Left lung (tissue), 10 donors: ENCODE measurements around the gene TOX2. TPM values are rescaled to one million over a fixed set of nuclear protein-coding genes. Genes with fewer than 3 reads are reported as not detected.

ENCODE experiments used
- ATAC-seq: fragments of 200-7000 bp; cut with Tn5 transposase; one replicate; pipeline ENCODE4 v1.9.1; 2020; ENCODE audit warnings: moderate library complexity
- DNase-seq, 4 donors: peaks; one replicate each; pipeline ENCODE4 v3.0.0-alpha.2; 2013 to 2020
- H3K27ac ChIP-seq, 2 donors: fragments of 200-600 bp; sonication (generic) in 1 of 2; one replicate each; pipeline versions ENCODE4 v1.5.0 to v1.8.0; 2020 to 2021
- H3K27me3 ChIP-seq, 2 donors: fragments of 200-600 bp; sonication (generic) in 1 of 2; one replicate each; pipeline versions ENCODE4 v1.5.0 to v1.8.0; 2020 to 2021
- H3K36me3 ChIP-seq, 2 donors: fragments of 200-600 bp; sonication (generic) in 1 of 2; one replicate each; pipeline versions ENCODE4 v1.5.0 to v1.8.0; 2020 to 2021
- H3K4me1 ChIP-seq, 2 donors: fragments of 200-600 bp; one replicate each; pipeline ENCODE4 v1.8.0; 2021
- H3K4me3 ChIP-seq, 2 donors: fragments of 200-600 bp; sonication (generic) in 1 of 2; one replicate each; pipeline versions ENCODE4 v1.5.0 to v1.8.0; 2020 to 2021; ENCODE audit warnings: mild to moderate bottlenecking in 1 of 2
- H3K9me3 ChIP-seq, 2 donors: fragments of 200-600 bp; sonication (generic) in 1 of 2; one replicate each; pipeline versions ENCODE4 v1.5.0 to v1.8.0; 2020 to 2021
- intact Hi-C, 2 donors: fragments of 100-400 bp; cut with DNase I; formaldehyde crosslinking; loops; one replicate each; pipeline versions ENCODE4 v1.11.2 to v1.14.2; 2022
- polyA plus RNA-seq, 6 donors: library from polyadenylated mRNA; unstranded; fragments of 120-200 nt; gene quantifications; one replicate each; pipeline ENCODE4 v1.2.1, GENCODE V29; 2013; ENCODE audit not compliant: insufficient read length in 6 of 6
- total RNA-seq, 2 donors: library from RNA; stranded (reverse); fragmentation: NEBNext Ultra II Directional; extraction: Animal tissue kit (Norgen Biotek cat#: 25700); gene quantifications; one replicate each; pipeline ENCODE4 v1.2.1, GENCODE V29; 2021
- TF ChIP-seq, protein P1 (sequence below), 2 donors: fragments of 200-600 bp; sonication (generic) in 1 of 2; IDR thresholded peaks; one replicate each; pipeline versions ENCODE4 v1.5.0 to v1.8.0; 2021; ENCODE audit warnings: antibody characterized with exemption in 2 of 2
- donor health status: DM: no; HTN: yes; CAD: no.
- donor health status: DM: no; HTN: no; CAD: no.

Gene TOX2
- total and polyA plus RNA-seq, 8 donors = 14.5 to 61.1 (median 41.3) TPM

DNA sequence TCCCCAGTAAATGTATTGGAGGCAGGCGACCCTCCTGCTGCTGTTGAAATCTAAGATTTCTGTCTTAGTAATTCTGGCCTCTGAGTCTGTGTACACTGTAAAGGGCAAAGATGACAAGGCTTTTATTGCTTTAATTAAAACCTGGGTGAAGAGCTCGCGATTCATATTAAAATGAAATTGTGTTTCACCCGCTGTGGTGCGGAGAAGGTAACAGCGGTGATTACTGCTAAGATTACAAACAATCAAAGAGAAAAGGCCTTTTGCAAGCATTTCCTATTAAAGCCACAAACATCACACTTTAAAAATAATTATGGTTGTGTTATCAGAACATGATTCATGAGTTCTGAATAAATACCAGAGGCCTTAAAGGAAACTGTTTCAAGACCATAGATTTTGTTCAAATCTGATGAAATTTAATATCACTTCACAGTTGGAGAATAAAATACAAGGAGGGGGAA lies 69.3 kb downstream of the TOX2 start:
- TF ChIP-seq, protein P1, sequence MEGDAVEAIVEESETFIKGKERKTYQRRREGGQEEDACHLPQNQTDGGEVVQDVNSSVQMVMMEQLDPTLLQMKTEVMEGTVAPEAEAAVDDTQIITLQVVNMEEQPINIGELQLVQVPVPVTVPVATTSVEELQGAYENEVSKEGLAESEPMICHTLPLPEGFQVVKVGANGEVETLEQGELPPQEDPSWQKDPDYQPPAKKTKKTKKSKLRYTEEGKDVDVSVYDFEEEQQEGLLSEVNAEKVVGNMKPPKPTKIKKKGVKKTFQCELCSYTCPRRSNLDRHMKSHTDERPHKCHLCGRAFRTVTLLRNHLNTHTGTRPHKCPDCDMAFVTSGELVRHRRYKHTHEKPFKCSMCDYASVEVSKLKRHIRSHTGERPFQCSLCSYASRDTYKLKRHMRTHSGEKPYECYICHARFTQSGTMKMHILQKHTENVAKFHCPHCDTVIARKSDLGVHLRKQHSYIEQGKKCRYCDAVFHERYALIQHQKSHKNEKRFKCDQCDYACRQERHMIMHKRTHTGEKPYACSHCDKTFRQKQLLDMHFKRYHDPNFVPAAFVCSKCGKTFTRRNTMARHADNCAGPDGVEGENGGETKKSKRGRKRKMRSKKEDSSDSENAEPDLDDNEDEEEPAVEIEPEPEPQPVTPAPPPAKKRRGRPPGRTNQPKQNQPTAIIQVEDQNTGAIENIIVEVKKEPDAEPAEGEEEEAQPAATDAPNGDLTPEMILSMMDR (IDR thresholded peaks at IDR 0.05) = no peak
- intact Hi-C loops = no loop called here
- ATAC-seq (no peak), DNase-seq (no peak)
- Histone ChIP-seq H3K27ac (peak overlapping the region in 1 of 2 donors; percentile 25), H3K36me3 (no peaks in the 10 kb centered on the region), H3K27me3 (no peaks in the 10 kb centered on the region), H3K9me3 (no peaks in the 10 kb centered on the region), H3K4me3 (no peak overlapping the region), H3K4me1 (peaks cover 0 to 27% of the 10 kb centered on the region in 2 donors)

DNA sequence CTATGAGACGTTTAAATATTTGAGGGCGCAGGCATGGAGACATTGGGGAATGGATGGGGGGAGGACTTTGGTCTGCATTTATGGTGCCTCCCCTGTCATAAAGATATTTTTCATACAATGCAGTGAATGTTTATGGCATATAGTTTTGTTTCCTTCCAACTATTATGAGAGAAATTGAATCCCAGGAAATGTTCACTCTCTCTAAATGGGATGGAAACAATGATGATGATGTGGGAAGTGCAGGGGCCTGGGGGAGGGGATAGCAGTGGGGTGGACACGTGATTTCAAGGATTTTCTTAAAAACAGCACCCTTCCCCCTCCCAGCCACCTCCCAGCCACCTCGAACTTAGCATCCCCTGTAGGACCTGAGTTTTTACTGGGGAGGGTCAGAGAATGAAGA lies 69.9 kb downstream of the TOX2 start:
- Histone ChIP-seq H3K27me3 (no peaks in the 10 kb centered on the region), H3K9me3 (peaks cover 0 to 2% of the 10 kb centered on the region in 2 donors), H3K4me3 (no peak overlapping the region), H3K27ac (peak overlapping the region; percentile 48 to 53), H3K4me1 (peaks cover 0 to 27% of the 10 kb centered on the region in 2 donors), H3K36me3 (no peaks in the 10 kb centered on the region)
- DNase-seq (no peak), ATAC-seq (peak; percentile 22)
- TF ChIP-seq, protein P1 (IDR thresholded peaks at IDR 0.05) = no peak
- intact Hi-C loops = no loop called here

DNA sequence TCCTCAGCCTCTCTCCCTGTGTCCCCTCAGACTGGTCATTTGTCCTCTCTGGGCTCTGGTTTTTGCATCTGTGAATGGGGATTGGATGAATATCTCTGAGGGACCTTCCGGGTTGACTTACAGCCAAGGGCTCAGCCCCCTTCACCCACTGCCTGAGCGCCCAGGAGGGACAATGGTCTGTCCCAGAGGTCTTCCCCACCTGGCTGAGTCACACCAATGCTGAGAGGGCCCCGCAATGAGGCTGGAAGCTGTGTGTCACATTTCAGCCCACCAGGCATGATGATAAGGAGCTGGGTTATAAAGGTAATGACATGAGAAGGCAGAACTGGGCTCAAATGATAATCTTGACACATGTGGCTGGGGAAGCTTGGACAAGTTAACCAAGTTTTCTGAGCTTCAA lies 70.5 kb downstream of the TOX2 start:
- Histone ChIP-seq H3K4me3 (no peak overlapping the region), H3K4me1 (peaks cover 0 to 27% of the 10 kb centered on the region in 2 donors), H3K36me3 (no peaks in the 10 kb centered on the region), H3K27ac (peak overlapping the region; percentile 48 to 53), H3K9me3 (peaks cover 0 to 6% of the 10 kb centered on the region in 2 donors), H3K27me3 (no peaks in the 10 kb centered on the region)
- ATAC-seq = no peak
- DNase-seq = no peak
- TF ChIP-seq, protein P1 (IDR thresholded peaks at IDR 0.05) = no peak
- intact Hi-C loops = no loop called here

DNA sequence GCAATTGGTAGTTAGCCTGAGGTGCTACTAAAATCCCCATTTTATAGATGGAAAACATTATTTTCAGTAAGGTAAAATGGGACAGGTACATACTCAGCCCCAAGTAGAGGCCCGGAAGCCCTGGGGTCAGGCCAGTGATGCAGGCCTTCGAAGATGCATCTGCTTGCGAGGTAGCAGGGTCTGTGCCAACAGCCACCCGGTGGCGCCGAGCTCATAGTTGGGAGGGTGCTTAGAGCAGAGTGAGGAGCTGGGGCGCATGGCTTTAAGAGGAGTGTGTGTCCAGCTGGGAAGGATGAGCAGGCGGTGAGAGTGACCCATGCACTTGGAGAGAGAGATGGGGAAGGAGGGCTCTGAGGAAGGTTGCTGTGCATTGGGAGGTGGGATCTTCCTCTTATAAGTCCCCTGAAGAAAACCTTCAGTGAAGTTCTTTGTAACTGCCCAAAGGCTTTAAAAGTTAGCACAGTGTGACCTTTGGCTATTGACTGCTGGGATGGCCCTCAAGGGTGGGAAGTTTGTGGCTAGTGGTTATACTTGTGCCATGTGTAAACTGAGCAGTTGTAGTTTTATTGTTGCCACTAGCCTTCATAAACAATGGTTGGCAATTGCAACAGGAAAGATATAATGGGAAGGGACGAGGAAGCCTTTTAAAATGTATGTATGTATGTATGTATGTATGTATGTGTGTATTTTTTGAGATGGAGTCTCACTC lies 71.1 kb downstream of the TOX2 start:
- Histone ChIP-seq H3K9me3 (peaks cover 0 to 7% of the 10 kb centered on the region in 2 donors), H3K27me3 (no peaks in the 10 kb centered on the region), H3K27ac (peak overlapping the region in 1 of 2 donors; percentile 53), H3K4me1 (peaks cover 0 to 27% of the 10 kb centered on the region in 2 donors), H3K36me3 (no peaks in the 10 kb centered on the region), H3K4me3 (no peak overlapping the region)
- TF ChIP-seq, protein P1 (IDR thresholded peaks at IDR 0.05) = no peak
- intact Hi-C loops = no loop called here
- DNase-seq (no peak), ATAC-seq (no peak)

DNA sequence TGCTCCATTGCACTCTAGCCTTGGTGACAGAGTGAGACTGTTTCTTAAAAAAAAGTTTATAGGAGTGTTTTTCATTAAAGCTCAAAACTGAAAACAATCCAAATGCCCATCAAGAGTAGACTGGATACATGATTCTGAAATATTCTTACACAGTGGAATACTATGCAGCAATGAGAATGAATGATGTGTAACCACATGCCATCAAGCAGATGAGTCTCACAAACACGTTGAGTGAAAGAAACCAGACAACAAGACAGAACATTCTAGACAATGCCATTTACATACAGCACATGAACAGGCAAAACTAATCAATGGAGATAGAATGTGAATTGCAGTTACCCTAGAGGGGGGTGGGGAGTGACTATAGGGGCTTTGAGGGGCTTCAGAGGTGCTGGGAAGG lies 72.4 kb downstream of the TOX2 start:
- H3K36me3 ChIP-seq = no peaks in the 10 kb centered on the region
- H3K27ac ChIP-seq = no peak overlapping the region
- no peaks in the 10 kb centered on the region for H3K27me3 ChIP-seq
- DNase-seq (no peak), ATAC-seq (no peak)
- TF ChIP-seq, protein P1 (IDR thresholded peaks at IDR 0.05) = no peak
- H3K4me1 ChIP-seq = peaks cover 0 to 19% of the 10 kb centered on the region in 2 donors
- H3K9me3 ChIP-seq = peaks cover 0 to 7% of the 10 kb centered on the region in 2 donors
- H3K4me3 ChIP-seq = no peak overlapping the region
- intact Hi-C loops = no loop called here
